HepG2 (cell line): Measurements from ENCODE around the gene SMARCA2. TPM values are rescaled to one million over a fixed set of nuclear protein-coding genes. Genes with fewer than 3 reads are reported as not detected.

Experiments used
- FOXA3 ChIP-seq: IDR thresholded peaks from 2 replicates; pipeline ENCODE4 v1.6.1; 2016; ENCODE audit warnings: missing genetic modification reagents, missing compliant biosample characterization
- GATAD2A ChIP-seq: IDR thresholded peaks from 2 replicates; pipeline ENCODE4 v1.6.1; 2016
- KDM5A ChIP-seq: fragments of 200-600 bp; sonication (generic); IDR thresholded peaks from 2 replicates; pipeline ENCODE4 v1.7.0; 2018; ENCODE audit warnings: antibody characterized with exemption, mild to moderate bottlenecking, low read length, borderline replicate concordance
- KLF6 ChIP-seq: IDR thresholded peaks from 2 replicates; pipeline ENCODE4 v1.8.0; 2016; ENCODE audit warnings: missing biosample characterization, missing genetic modification reagents
- LCORL ChIP-seq, 2 experiments: fragments of 450-650 bp in 1 of 2; sonication (generic) in 1 of 2; formaldehyde crosslinking in 1 of 2; IDR thresholded peaks; 2 replicates each; pipeline versions ENCODE4 v1.5.0 to v1.6.1; 2017 to 2020; ENCODE audit warnings: antibody characterized with exemption in 1 of 2, missing genetic modification reagents in 1 of 2
- MAF1 ChIP-seq: sonication (generic); formaldehyde crosslinking; IDR thresholded peaks from 2 replicates; pipeline ENCODE4 v1.5.0; 2020; ENCODE audit warnings: missing genetic modification reagents, borderline replicate concordance
- MYNN ChIP-seq: sonication (generic); formaldehyde crosslinking; IDR thresholded peaks from 2 replicates; pipeline ENCODE4 v1.4.0; 2020; ENCODE audit warnings: mild to moderate bottlenecking, low read depth, missing genetic modification reagents
- RFX5 ChIP-seq: IDR thresholded peaks from 2 replicates; pipeline ENCODE4 v1.6.1; 2011; ENCODE audit warnings: low read depth, low read length, improper control_type of control experiment
- RXRB ChIP-seq: IDR thresholded peaks from 2 replicates; pipeline ENCODE4 v1.6.1; 2016; ENCODE audit warnings: borderline replicate concordance, missing genetic modification reagents, missing compliant biosample characterization
- SAP130 ChIP-seq: IDR thresholded peaks from 2 replicates; pipeline ENCODE4 v1.6.1; 2016; ENCODE audit warnings: low read depth
- TARDBP ChIP-seq: sonication (generic); formaldehyde crosslinking; IDR thresholded peaks from 2 replicates; pipeline ENCODE4 v1.8.0; 2022; ENCODE audit warnings: mild to moderate bottlenecking, missing genetic modification reagents
- THYN1 ChIP-seq: sonication (generic); formaldehyde crosslinking; IDR thresholded peaks from 2 replicates; pipeline ENCODE4 v1.8.1; 2023; ENCODE audit warnings: low read depth, mild to moderate bottlenecking, moderate library complexity, missing genetic modification reagents, borderline replicate concordance
- ZNF10 ChIP-seq: sonication (generic); formaldehyde crosslinking; IDR thresholded peaks from 2 replicates; pipeline ENCODE4 v1.4.0; 2020; ENCODE audit warnings: mild to moderate bottlenecking, low read depth, missing genetic modification reagents, borderline replicate concordance
- ZNF326 ChIP-seq: sonication (generic); formaldehyde crosslinking; IDR thresholded peaks from 2 replicates; pipeline ENCODE4 v1.4.0; 2020; ENCODE audit warnings: missing genetic modification reagents, borderline replicate concordance
- ZNF446 ChIP-seq: sonication (generic); formaldehyde crosslinking; IDR thresholded peaks from 2 replicates; pipeline ENCODE4 v1.5.0; 2020; ENCODE audit warnings: mild to moderate bottlenecking, missing genetic modification reagents
- ZNF547 ChIP-seq: sonication (generic); formaldehyde crosslinking; IDR thresholded peaks from 2 replicates; pipeline ENCODE4 v1.5.1; 2020; ENCODE audit warnings: mild to moderate bottlenecking, missing genetic modification reagents
- ZNF790 ChIP-seq: sonication (generic); formaldehyde crosslinking; IDR thresholded peaks from 2 replicates; pipeline ENCODE4 v1.8.0; 2022; ENCODE audit warnings: missing genetic modification reagents, mild to moderate bottlenecking, borderline replicate concordance
- ZSCAN9 ChIP-seq: IDR thresholded peaks from 2 replicates; pipeline ENCODE4 v1.6.1; 2016; ENCODE audit warnings: borderline replicate concordance
- polyA plus RNA-seq, 8 experiments: library from polyadenylated mRNA; depleted of rRNA in 3 of 8; stranded (reverse) in 7 of 8; unstranded in 1 of 8; fragments of >200 nt; fragmentation: Illumina TruSeq in 4 of 8; extraction: Trizol in 4 of 8; gene quantifications; 2 replicates each; pipeline versions ENCODE4 v1.2.1 to v1.2.3, GENCODE V29; 2011 to 2016; ENCODE audit warnings: low read depth in 4 of 8, missing spikeins in 1 of 8, mixed read lengths in 1 of 8; ENCODE audit not compliant: insufficient read depth in 1 of 8
- total RNA-seq, 5 experiments: library from RNA; depleted of rRNA; stranded (reverse); fragments of >200 nt; fragmentation: Illumina TruSeq; extraction: Trizol; gene quantifications; 2 replicates each; pipeline ENCODE4 v1.2.3, GENCODE V29; 2016; ENCODE audit warnings: low read depth in 1 of 5
- TF ChIP-seq, protein P1 (sequence below): sonication (generic); formaldehyde crosslinking; IDR thresholded peaks from 2 replicates; pipeline ENCODE4 v1.9.0; 2021; ENCODE audit warnings: mild to moderate bottlenecking, missing genetic modification reagents
- TF ChIP-seq, protein P2 (sequence below): sonication (generic); formaldehyde crosslinking; IDR thresholded peaks from 2 replicates; pipeline ENCODE4 v1.9.0; 2021; ENCODE audit warnings: missing genetic modification reagents, borderline replicate concordance

The SMARCA2 gene
- total and polyA plus RNA-seq, 2 of the 13 experiments (the other 11 are each of a cell fraction or from before 2014, with no cell fraction given), result 22.5 to 23.7 TPM

DNA sequence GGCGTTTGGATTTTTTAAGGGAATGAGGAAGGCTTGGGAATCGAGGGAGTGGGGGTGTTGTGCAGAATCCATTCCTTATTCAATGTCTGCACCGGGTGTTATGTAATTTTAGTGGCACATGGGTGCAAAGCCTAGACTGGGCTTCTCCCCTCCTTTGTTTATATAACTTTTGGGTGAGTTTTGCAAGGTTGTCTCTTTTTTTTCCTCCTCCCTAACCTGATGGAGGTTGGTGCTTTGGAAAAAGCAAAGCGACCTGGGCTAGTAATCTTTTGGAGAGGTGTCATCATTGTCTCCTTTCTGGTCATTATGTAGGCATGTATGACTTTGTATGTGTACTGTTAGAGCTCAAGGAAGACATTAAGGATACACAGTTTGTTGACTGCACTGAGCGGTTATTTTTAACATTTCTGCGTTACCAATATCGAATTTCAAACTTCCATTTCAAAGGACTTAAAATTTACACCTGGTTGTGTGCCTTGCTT is 3.1 kb downstream of the SMARCA2 start (continued):
- TF ChIP-seq THYN1 (CRISPR knock-in tag) (no peak), ZNF326 (CRISPR knock-in tag) (no peak), ZSCAN9 (CRISPR knock-in tag) (no peak), MAF1 (CRISPR knock-in tag) (no peak), TARDBP (CRISPR knock-in tag) (peak; percentile 10; the same call in 1 of the 2 replicates), KDM5A (no peak), ZNF10 (CRISPR knock-in tag) (no peak), MYNN (CRISPR knock-in tag) (no peak), RXRB (CRISPR knock-in tag) (no peak), GATAD2A (CRISPR knock-in tag) (no peak; the same call in 1 of the 2 replicates), ZNF446 (CRISPR knock-in tag) (0 out of 2 replicates have a peak, but pooled peaks have one; percentile 6), KLF6 (CRISPR knock-in tag) (0 out of 2 replicates have a peak, but pooled peaks have one; percentile 55), ZNF547 (CRISPR knock-in tag) (no peak), SAP130 (peak; percentile 31; the same call in 1 of the 2 replicates), RFX5 (no peak), FOXA3 (CRISPR knock-in tag) (0 out of 2 replicates have a peak, but pooled peaks have one; percentile 6), ZNF790 (CRISPR knock-in tag) (no peak), LCORL (IDR thresholded peaks at IDR 0.05) (no peak), LCORL (CRISPR knock-in tag; IDR thresholded peaks at IDR 0.05) (no peak)
- TF ChIP-seq, protein P1, sequence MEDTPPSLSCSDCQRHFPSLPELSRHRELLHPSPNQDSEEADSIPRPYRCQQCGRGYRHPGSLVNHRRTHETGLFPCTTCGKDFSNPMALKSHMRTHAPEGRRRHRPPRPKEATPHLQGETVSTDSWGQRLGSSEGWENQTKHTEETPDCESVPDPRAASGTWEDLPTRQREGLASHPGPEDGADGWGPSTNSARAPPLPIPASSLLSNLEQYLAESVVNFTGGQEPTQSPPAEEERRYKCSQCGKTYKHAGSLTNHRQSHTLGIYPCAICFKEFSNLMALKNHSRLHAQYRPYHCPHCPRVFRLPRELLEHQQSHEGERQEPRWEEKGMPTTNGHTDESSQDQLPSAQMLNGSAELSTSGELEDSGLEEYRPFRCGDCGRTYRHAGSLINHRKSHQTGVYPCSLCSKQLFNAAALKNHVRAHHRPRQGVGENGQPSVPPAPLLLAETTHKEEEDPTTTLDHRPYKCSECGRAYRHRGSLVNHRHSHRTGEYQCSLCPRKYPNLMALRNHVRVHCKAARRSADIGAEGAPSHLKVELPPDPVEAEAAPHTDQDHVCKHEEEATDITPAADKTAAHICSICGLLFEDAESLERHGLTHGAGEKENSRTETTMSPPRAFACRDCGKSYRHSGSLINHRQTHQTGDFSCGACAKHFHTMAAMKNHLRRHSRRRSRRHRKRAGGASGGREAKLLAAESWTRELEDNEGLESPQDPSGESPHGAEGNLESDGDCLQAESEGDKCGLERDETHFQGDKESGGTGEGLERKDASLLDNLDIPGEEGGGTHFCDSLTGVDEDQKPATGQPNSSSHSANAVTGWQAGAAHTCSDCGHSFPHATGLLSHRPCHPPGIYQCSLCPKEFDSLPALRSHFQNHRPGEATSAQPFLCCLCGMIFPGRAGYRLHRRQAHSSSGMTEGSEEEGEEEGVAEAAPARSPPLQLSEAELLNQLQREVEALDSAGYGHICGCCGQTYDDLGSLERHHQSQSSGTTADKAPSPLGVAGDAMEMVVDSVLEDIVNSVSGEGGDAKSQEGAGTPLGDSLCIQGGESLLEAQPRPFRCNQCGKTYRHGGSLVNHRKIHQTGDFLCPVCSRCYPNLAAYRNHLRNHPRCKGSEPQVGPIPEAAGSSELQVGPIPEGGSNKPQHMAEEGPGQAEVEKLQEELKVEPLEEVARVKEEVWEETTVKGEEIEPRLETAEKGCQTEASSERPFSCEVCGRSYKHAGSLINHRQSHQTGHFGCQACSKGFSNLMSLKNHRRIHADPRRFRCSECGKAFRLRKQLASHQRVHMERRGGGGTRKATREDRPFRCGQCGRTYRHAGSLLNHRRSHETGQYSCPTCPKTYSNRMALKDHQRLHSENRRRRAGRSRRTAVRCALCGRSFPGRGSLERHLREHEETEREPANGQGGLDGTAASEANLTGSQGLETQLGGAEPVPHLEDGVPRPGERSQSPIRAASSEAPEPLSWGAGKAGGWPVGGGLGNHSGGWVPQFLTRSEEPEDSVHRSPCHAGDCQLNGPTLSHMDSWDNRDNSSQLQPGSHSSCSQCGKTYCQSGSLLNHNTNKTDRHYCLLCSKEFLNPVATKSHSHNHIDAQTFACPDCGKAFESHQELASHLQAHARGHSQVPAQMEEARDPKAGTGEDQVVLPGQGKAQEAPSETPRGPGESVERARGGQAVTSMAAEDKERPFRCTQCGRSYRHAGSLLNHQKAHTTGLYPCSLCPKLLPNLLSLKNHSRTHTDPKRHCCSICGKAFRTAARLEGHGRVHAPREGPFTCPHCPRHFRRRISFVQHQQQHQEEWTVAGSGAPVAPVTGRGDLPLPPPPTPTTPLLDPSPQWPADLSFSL (CRISPR knock-in tag), result no peak
- TF ChIP-seq, protein P2, sequence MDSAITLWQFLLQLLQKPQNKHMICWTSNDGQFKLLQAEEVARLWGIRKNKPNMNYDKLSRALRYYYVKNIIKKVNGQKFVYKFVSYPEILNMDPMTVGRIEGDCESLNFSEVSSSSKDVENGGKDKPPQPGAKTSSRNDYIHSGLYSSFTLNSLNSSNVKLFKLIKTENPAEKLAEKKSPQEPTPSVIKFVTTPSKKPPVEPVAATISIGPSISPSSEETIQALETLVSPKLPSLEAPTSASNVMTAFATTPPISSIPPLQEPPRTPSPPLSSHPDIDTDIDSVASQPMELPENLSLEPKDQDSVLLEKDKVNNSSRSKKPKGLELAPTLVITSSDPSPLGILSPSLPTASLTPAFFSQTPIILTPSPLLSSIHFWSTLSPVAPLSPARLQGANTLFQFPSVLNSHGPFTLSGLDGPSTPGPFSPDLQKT (CRISPR knock-in tag), result no peak
